OCI-M2 (cell line): ENCODE results near the gene LUC7L2.
A peak's percentile ranks its signal among the peaks of the same experiment; 100 is the strongest.
"Not testable (repeated sequence)": the region's sequence is repeated elsewhere in the genome, so short reads cannot be mapped to it uniquely, and the experiment has no call there.

Source experiments
- DNase-seq: peaks from one replicate; lab custom pipeline; 2025; ENCODE audit not compliant: unreplicated experiment; lab: John Stamatoyannopoulos, UW

The LUC7L2 gene

GRCh38 chr7:139441961-139442360 is 82.3 kb downstream of the LUC7L2 start:
- DNase-seq: no peak

GRCh38 chr7:139446051-139446890 is 86.6 kb downstream of the LUC7L2 start:
- no peak for DNase-seq

GRCh38 chr7:139450851-139451250 is 91.2 kb downstream of the LUC7L2 start:
- no peak for DNase-seq

- peak; percentile 69 for DNase-seq
Observed at GRCh38 chr7:139451638-139452037, 91.9 kb downstream of the LUC7L2 start.

GRCh38 chr7:139452958-139453672 is 93.4 kb downstream of the LUC7L2 start:
- DNase-seq: no peak

- no peak for DNase-seq
Observed at GRCh38 chr7:139453673-139454321, 94.1 kb downstream of the LUC7L2 start.

- no peak for DNase-seq
Observed at GRCh38 chr7:139455789-139456188, 96.1 kb downstream of the LUC7L2 start.

GRCh38 chr7:139456511-139456910 is 96.8 kb downstream of the LUC7L2 start:
- no peak for DNase-seq

- no peak for DNase-seq
Observed at GRCh38 chr7:139457153-139457946, 97.7 kb downstream of the LUC7L2 start.

- not testable (repeated sequence) for DNase-seq
Observed at GRCh38 chr7:139463421-139463820, 103.7 kb downstream of the LUC7L2 start.

GRCh38 chr7:139464511-139464910 is 104.8 kb downstream of the LUC7L2 start:
- DNase-seq: not testable (repeated sequence)

- DNase-seq: not testable (repeated sequence)
Observed at GRCh38 chr7:139465072-139465471, 105.4 kb downstream of the LUC7L2 start.

- DNase-seq: not testable (repeated sequence)
Observed at GRCh38 chr7:139467729-139468128, 108.0 kb downstream of the LUC7L2 start.

- not testable (repeated sequence) for DNase-seq
Observed at GRCh38 chr7:139468281-139468680, 108.6 kb downstream of the LUC7L2 start.

GRCh38 chr7:139471740-139472353 is 112.2 kb downstream of the LUC7L2 start:
- DNase-seq: no peak
